ENCODE data around the gene ACTRT2. TPM values are rescaled to one million over a fixed set of nuclear protein-coding genes. Genes with fewer than 3 reads are reported as not detected.

The ACTRT2 gene
- total and polyA plus RNA-seq, 11 donors, result not detected

DNA sequence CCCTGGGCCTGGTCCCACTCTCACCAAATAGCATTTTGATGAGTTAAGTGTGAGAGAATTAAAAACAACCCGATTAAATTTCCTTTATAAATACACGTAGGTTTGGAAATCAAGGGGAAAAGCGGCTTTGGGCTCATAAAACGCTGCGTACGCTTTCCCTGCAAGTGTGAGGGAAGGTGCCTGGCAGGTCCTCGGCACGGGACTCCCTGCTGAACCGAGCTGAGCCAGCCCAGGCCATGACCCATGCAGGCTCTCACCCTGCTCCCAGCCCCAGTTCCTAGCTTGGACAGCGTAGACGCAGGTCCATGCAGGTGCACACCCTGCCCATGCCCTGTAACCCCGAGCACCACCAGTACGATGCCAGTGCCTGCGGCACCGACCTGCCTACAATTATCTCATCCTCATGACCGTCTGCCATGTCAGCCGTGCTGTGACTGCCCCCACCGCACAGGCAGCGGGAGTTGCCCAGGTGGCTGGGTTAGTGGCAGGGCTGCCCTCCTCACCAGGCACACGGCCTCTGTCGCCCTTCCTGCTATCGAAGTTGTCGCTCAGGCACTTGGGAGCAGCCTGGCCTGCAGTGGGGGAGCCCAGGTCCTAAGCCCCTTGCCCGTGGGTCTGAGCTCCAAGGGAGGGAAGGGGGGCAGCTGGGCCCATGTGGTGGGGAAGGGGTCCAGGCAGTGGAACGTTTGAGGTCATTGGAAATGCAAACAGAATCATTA, 41.0 kb upstream of the ACTRT2 start:
- TF ChIP-seq, protein P1, sequence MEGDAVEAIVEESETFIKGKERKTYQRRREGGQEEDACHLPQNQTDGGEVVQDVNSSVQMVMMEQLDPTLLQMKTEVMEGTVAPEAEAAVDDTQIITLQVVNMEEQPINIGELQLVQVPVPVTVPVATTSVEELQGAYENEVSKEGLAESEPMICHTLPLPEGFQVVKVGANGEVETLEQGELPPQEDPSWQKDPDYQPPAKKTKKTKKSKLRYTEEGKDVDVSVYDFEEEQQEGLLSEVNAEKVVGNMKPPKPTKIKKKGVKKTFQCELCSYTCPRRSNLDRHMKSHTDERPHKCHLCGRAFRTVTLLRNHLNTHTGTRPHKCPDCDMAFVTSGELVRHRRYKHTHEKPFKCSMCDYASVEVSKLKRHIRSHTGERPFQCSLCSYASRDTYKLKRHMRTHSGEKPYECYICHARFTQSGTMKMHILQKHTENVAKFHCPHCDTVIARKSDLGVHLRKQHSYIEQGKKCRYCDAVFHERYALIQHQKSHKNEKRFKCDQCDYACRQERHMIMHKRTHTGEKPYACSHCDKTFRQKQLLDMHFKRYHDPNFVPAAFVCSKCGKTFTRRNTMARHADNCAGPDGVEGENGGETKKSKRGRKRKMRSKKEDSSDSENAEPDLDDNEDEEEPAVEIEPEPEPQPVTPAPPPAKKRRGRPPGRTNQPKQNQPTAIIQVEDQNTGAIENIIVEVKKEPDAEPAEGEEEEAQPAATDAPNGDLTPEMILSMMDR (IDR thresholded peaks at IDR 0.05), result no peak
- TF ChIP-seq POLR2A (IDR thresholded peaks at IDR 0.05), result no peak
- DNase-seq (peak in 2 of 5 donors; percentile 4 to 61), ATAC-seq (peak in 3 of 4 donors; percentile 15 to 38 (median 16))
- WGBS, 4 donors, result 51 to 57% (median 56%) methylated on average over 16 to 25 of the region's 25 CpGs
- intact Hi-C loops (cut with DNase I), result no loop called here
- no peak overlapping the region for H3K4me3 ChIP-seq
- peaks cover 0 to 7% (median 0%) of the 10 kb centered on the region in 12 donors for H3K4me1 ChIP-seq
- no peaks in the 10 kb centered on the region for H3K9me3 ChIP-seq
- no peaks in the 10 kb centered on the region for H3K27me3 ChIP-seq
- H3K27ac ChIP-seq, result no peak overlapping the region
- H3K36me3 ChIP-seq, result no peaks in the 10 kb centered on the region

DNA sequence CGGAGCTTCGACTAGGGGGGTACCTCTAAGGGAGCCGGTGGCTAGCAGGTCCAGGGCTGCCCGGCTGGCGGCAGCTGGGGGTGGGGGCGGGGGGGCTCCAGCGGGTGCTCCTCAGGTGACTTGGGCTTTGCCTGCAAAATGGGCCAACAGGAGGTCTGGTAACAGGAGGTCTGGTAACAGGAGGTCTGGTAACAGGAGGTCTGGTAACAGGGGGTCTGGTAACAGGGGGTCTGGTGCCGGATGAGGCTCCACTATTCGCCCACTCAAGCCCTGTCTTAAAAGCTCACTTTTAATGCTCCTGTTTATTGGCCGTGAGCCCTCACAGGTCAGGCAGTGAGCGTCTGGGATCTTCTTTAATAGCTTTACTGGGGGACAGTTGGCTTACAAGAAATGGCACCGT, 40.4 kb upstream of the ACTRT2 start:
- Histone ChIP-seq H3K27me3 (no peaks in the 10 kb centered on the region), H3K9me3 (no peaks in the 10 kb centered on the region), H3K4me3 (no peak overlapping the region), H3K36me3 (no peaks in the 10 kb centered on the region), H3K4me1 (peaks cover 0 to 7% (median 0%) of the 10 kb centered on the region in 12 donors), H3K27ac (no peak overlapping the region)
- WGBS, 4 donors, result 48 to 58% (median 53%) methylated on average over 11 to 12 of the region's 12 CpGs
- TF ChIP-seq, protein P1 (IDR thresholded peaks at IDR 0.05), result no peak
- no peak for TF ChIP-seq POLR2A (IDR thresholded peaks at IDR 0.05)
- ATAC-seq, result no peak
- DNase-seq, result peak in 1 of 5 donors; percentile 1
- intact Hi-C loops (cut with DNase I), result no loop called here

DNA sequence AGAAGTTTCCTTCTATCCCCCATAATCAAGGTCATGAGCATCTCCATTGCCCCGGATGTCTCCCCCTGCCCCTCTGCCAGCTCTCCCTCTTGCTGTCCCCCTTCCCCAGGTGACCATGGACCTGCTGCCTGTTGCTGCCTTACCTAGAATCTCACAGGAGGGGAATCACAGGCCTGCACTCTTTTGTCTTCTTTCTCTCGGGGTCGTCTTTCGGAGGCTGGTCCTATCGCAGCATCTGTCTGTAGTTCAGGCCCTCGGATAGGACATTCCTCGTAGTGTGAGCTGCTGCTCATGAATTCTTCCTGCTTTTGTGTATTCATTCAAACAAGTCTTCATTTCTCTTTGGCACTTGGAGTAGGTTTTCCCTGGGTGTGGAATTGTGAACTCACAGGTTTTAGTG, 39.9 kb upstream of the ACTRT2 start:
- H3K4me1 ChIP-seq, result peaks cover 0 to 7% (median 0%) of the 10 kb centered on the region in 12 donors
- H3K36me3 ChIP-seq, result no peaks in the 10 kb centered on the region
- intact Hi-C loops (cut with DNase I), result no loop called here
- no peaks in the 10 kb centered on the region for H3K27me3 ChIP-seq
- WGBS, 4 donors, result 52 to 63% (median 62%) methylated on average over 7 of the region's 7 CpGs
- H3K9me3 ChIP-seq, result no peaks in the 10 kb centered on the region
- TF ChIP-seq, protein P1 (IDR thresholded peaks at IDR 0.05), result no peak
- TF ChIP-seq POLR2A (IDR thresholded peaks at IDR 0.05), result no peak
- H3K27ac ChIP-seq, result no peak overlapping the region
- H3K4me3 ChIP-seq, result no peak overlapping the region
- ATAC-seq (no peak), DNase-seq (no peak)

DNA sequence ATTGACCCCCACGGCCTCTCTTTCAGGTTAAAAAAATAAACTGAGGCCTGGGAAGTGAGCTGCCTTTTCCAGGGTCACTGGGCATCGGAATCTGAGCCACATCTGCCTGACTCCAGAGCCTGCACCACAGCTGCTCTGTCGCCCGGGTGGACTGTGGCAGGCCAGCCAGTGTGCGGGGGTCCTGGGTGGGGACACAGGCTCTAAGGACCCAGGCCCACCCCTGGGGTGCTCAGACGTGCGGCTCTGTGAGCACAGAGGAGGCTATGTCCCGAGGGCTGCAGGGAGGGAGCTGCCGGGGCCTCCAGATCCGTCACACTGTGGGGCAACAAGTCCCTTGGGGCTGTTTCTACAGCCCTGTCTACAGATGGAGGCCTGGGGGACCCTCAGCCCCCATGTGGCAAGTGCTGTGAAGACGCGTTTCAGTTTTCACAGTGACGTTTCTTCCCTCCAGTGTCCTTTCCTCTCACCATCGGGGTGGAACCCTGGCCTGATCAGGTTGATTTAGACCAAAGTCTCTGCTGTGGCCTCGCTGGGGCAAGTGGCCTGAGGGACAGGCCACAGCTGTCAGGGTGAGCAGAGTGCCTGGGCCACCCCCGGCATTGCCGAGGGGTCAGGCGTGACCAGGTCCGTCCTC, 39.2 kb upstream of the ACTRT2 start:
- Histone ChIP-seq H3K9me3 (no peaks in the 10 kb centered on the region), H3K4me1 (peaks cover 0 to 7% (median 0%) of the 10 kb centered on the region in 12 donors), H3K27ac (no peak overlapping the region), H3K4me3 (no peak overlapping the region), H3K27me3 (no peaks in the 10 kb centered on the region), H3K36me3 (no peaks in the 10 kb centered on the region)
- TF ChIP-seq, protein P1 (IDR thresholded peaks at IDR 0.05), result no peak
- TF ChIP-seq POLR2A (IDR thresholded peaks at IDR 0.05), result no peak
- ATAC-seq (no peak), DNase-seq (peak in 2 of 5 donors; percentile 4 to 36)
- intact Hi-C loops (cut with DNase I), result no loop called here
- WGBS, 4 donors, result 76 to 86% (median 82%) methylated on average over 9 to 19 of the region's 19 CpGs
